Gastroesophageal sphincter (tissue), 3 donors: ENCODE measurements around the gene MBD6.

Source experiments
- CTCF ChIP-seq, 4 experiments: fragments of 200-600 bp in 2 of 4; fragments of 450-650 bp in 2 of 4; sonication (generic) in 1 of 4; IDR thresholded peaks; one replicate each; pipeline ENCODE4 v1.5.1; 2017 to 2019; ENCODE audit warnings: antibody characterized with exemption in 4 of 4, mild to moderate bottlenecking in 2 of 4, moderate library complexity in 2 of 4
- POLR2AphosphoS5 ChIP-seq: sonication (generic); formaldehyde crosslinking; IDR thresholded peaks from one replicate; pipeline ENCODE4 v1.6.1; 2017; ENCODE audit warnings: antibody characterized with exemption

GRCh38 chr12:57487055-57487596, 35.5 kb upstream of the MBD6 start:
- TF ChIP-seq CTCF (IDR thresholded peaks at IDR 0.05) (no peak), POLR2AphosphoS5 (no peak)
